Measurements from ENCODE around the gene YIF1B. TPM values are rescaled to one million over a fixed set of nuclear protein-coding genes. Genes with fewer than 3 reads are reported as not detected.

YIF1B gene
- total RNA-seq, 1 donor from 2014 or later = 54.6 TPM

- no peaks in the 10 kb centered on the region for H3K9me3 Mint-ChIP-seq (ENCODE audit: unreplicated experiment)
- H3K27me3 Mint-ChIP-seq (ENCODE audit: unreplicated experiment) = no peaks in the 10 kb centered on the region
- no peak for DNase-seq (ENCODE audit: extremely low spot score, unreplicated experiment)
- H3K36me3 Mint-ChIP-seq (ENCODE audit: unreplicated experiment) = no peaks in the 10 kb centered on the region
- peaks cover 31% of the 10 kb centered on the region for H3K4me1 Mint-ChIP-seq (ENCODE audit: unreplicated experiment)
- H3K27ac Mint-ChIP-seq (ENCODE audit: unreplicated experiment) = no peak overlapping the region
- no peak overlapping the region for H3K4me3 Mint-ChIP-seq (ENCODE audit: unreplicated experiment)
- TF ChIP-seq, protein P1, sequence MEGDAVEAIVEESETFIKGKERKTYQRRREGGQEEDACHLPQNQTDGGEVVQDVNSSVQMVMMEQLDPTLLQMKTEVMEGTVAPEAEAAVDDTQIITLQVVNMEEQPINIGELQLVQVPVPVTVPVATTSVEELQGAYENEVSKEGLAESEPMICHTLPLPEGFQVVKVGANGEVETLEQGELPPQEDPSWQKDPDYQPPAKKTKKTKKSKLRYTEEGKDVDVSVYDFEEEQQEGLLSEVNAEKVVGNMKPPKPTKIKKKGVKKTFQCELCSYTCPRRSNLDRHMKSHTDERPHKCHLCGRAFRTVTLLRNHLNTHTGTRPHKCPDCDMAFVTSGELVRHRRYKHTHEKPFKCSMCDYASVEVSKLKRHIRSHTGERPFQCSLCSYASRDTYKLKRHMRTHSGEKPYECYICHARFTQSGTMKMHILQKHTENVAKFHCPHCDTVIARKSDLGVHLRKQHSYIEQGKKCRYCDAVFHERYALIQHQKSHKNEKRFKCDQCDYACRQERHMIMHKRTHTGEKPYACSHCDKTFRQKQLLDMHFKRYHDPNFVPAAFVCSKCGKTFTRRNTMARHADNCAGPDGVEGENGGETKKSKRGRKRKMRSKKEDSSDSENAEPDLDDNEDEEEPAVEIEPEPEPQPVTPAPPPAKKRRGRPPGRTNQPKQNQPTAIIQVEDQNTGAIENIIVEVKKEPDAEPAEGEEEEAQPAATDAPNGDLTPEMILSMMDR (IDR thresholded peaks at IDR 0.05) = no peak
Observed at GRCh38 chr19:38294090-38294489, 21.7 kb downstream of the YIF1B start.

- no peaks in the 10 kb centered on the region for H3K27me3 Mint-ChIP-seq (ENCODE audit: unreplicated experiment)
- TF ChIP-seq, protein P1 (IDR thresholded peaks at IDR 0.05) = no peak
- H3K27ac Mint-ChIP-seq (ENCODE audit: unreplicated experiment) = no peak overlapping the region
- no peak overlapping the region for H3K4me3 Mint-ChIP-seq (ENCODE audit: unreplicated experiment)
- H3K9me3 Mint-ChIP-seq (ENCODE audit: unreplicated experiment) = no peaks in the 10 kb centered on the region
- no peak for DNase-seq (ENCODE audit: extremely low spot score, unreplicated experiment)
- H3K4me1 Mint-ChIP-seq (ENCODE audit: unreplicated experiment) = peaks cover 24% of the 10 kb centered on the region
- no peaks in the 10 kb centered on the region for H3K36me3 Mint-ChIP-seq (ENCODE audit: unreplicated experiment)
Observed at GRCh38 chr19:38293281-38293680, 22.5 kb downstream of the YIF1B start.

DNA sequence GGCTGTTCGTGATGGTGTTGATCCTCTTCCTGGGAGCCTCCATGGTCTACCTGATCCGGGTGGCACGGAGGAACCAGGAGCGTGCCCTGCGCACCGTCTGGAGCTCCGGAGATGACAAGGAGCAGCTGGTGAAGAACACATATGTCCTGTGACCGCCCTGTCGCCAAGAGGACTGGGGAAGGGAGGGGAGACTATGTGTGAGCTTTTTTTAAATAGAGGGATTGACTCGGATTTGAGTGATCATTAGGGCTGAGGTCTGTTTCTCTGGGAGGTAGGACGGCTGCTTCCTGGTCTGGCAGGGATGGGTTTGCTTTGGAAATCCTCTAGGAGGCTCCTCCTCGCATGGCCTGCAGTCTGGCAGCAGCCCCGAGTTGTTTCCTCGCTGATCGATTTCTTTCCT lies 23.9 kb downstream of the YIF1B start:
- no peak for DNase-seq (ENCODE audit: extremely low spot score, unreplicated experiment)
- Mint-ChIP-seq H3K27ac (ENCODE audit: unreplicated experiment) (no peak overlapping the region), H3K9me3 (ENCODE audit: unreplicated experiment) (no peaks in the 10 kb centered on the region), H3K4me1 (ENCODE audit: unreplicated experiment) (peaks cover 27% of the 10 kb centered on the region), H3K36me3 (ENCODE audit: unreplicated experiment) (no peaks in the 10 kb centered on the region), H3K27me3 (ENCODE audit: unreplicated experiment) (no peaks in the 10 kb centered on the region), H3K4me3 (ENCODE audit: unreplicated experiment) (no peak overlapping the region)
- TF ChIP-seq, protein P1 (IDR thresholded peaks at IDR 0.05) = no peak

- H3K4me3 Mint-ChIP-seq (ENCODE audit: unreplicated experiment) = no peak overlapping the region
- no peaks in the 10 kb centered on the region for H3K9me3 Mint-ChIP-seq (ENCODE audit: unreplicated experiment)
- H3K27ac Mint-ChIP-seq (ENCODE audit: unreplicated experiment) = peak overlapping the region; percentile 85
- no peaks in the 10 kb centered on the region for H3K27me3 Mint-ChIP-seq (ENCODE audit: unreplicated experiment)
- TF ChIP-seq, protein P1 (IDR thresholded peaks at IDR 0.05) = no peak
- no peaks in the 10 kb centered on the region for H3K36me3 Mint-ChIP-seq (ENCODE audit: unreplicated experiment)
- DNase-seq (ENCODE audit: extremely low spot score, unreplicated experiment) = no peak
- peaks cover 34% of the 10 kb centered on the region for H3K4me1 Mint-ChIP-seq (ENCODE audit: unreplicated experiment)
Observed at GRCh38 chr19:38290631-38291147, 25.1 kb downstream of the YIF1B start.

- no peaks in the 10 kb centered on the region for H3K27me3 Mint-ChIP-seq (ENCODE audit: unreplicated experiment)
- H3K36me3 Mint-ChIP-seq (ENCODE audit: unreplicated experiment) = no peaks in the 10 kb centered on the region
- no peaks in the 10 kb centered on the region for H3K9me3 Mint-ChIP-seq (ENCODE audit: unreplicated experiment)
- TF ChIP-seq, protein P1 (IDR thresholded peaks at IDR 0.05) = no peak
- H3K4me1 Mint-ChIP-seq (ENCODE audit: unreplicated experiment) = peaks cover 38% of the 10 kb centered on the region
- peak overlapping the region; percentile 85 for H3K27ac Mint-ChIP-seq (ENCODE audit: unreplicated experiment)
- no peak for DNase-seq (ENCODE audit: extremely low spot score, unreplicated experiment)
- H3K4me3 Mint-ChIP-seq (ENCODE audit: unreplicated experiment) = no peak overlapping the region
Observed at GRCh38 chr19:38289955-38290354, 25.8 kb downstream of the YIF1B start.
